T47D (cell line): ENCODE results near the gene KAZN.

Source experiments
- DNase-seq, 2 experiments: peaks; one replicate each; pipeline versions ENCODE4 v3.0.0 to v3.0.0-alpha.2; 2011 to 2012; ENCODE audit warnings: low read depth in 1 of 2, low spot score in 1 of 2
- JUND ChIP-seq: IDR thresholded peaks from 2 replicates; pipeline ENCODE4 v1.6.1; 2012; ENCODE audit warnings: low read depth
- in situ Hi-C: cut with HindIII; loops from 2 replicates; pipeline ENCODE4 v1.10.0; 2016; ENCODE audit warnings: low sequenced_read_pairs, low pct_unique_long_range_greater_than_20kb

The KAZN gene

GRCh38 chr1:14812189-14812588 is 213.7 kb downstream of the KAZN start:
- in situ Hi-C loops, result no loop called here
- no peak for TF ChIP-seq JUND
- DNase-seq, result no peak

GRCh38 chr1:14815175-14815877 is 216.8 kb downstream of the KAZN start:
- no peak for TF ChIP-seq JUND
- DNase-seq, result no peak
- in situ Hi-C loops, result no loop called here

GRCh38 chr1:14817223-14818170 is 219.0 kb downstream of the KAZN start:
- no peak for TF ChIP-seq JUND
- in situ Hi-C loops, result no loop called here
- DNase-seq, result no peak

DNA sequence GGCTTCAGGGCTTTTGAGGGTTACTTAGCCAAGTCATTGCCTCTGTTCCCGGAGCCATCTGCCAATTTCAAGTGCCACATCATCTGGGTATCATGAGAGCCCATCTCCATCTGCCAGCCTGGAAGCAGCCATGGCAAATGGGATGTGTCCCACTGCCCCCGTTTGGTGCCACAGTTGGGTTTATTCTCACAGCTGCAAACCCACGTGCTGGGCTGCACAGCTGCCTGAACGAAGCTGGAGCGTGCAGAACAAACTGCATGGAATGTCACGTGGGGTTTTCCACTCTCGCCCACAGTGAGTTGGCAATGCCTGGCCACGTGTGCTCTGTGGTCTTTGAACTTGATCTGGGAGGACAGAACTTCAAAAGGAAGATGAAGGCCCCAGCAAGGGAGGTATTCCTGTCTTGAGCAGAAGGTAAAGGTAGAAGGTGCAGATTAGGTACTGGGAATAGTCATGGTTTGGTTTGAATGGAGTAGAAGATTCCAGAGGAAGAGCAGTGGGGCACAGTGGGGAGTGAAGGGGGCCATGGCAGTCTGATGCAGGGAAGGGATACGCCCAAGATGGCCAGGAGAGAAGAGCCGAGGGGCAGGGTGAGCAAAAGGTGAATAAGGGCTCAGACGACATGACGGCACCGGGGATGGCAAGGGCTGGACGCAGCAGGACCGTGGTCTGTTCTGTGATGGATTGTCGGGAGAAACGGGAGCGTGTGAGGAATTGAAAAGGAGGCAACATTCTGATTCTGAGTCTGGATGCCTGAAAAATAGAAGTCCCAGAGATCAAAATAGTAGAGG is 222.0 kb downstream of the KAZN start:
- DNase-seq, result no peak

DNA sequence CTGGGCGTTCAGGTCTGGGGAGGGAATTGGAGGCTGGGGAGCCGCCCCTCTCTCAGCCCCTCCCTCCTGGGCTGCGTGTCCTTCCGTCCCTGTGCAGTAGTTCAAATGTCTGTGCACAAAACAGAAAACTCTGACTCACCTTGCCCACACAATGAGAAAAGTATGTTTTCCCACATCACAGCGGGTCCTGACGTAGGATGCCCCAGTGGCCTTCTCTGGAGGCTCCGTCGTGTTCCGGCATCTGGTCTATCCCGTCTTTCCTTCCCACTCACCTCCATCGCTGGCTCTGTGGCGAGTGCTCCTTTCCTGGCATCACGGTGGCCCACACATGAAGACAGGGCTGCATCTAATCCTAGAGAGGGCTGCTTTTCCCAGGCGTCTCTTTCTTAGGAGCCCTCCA is 224.0 kb downstream of the KAZN start:
- no peak for TF ChIP-seq JUND
- DNase-seq, result no peak
- in situ Hi-C loops, result no loop called here

More for the DNA sequence above, 222.0 kb downstream of the KAZN start:
- in situ Hi-C loops, result no loop called here
- TF ChIP-seq JUND, result no peak

- in situ Hi-C loops, result no loop called here
- DNase-seq, result no peak
- TF ChIP-seq JUND, result no peak
These were observed 224.5 kb downstream of the KAZN start for GRCh38 chr1:14822996-14823395.

DNA sequence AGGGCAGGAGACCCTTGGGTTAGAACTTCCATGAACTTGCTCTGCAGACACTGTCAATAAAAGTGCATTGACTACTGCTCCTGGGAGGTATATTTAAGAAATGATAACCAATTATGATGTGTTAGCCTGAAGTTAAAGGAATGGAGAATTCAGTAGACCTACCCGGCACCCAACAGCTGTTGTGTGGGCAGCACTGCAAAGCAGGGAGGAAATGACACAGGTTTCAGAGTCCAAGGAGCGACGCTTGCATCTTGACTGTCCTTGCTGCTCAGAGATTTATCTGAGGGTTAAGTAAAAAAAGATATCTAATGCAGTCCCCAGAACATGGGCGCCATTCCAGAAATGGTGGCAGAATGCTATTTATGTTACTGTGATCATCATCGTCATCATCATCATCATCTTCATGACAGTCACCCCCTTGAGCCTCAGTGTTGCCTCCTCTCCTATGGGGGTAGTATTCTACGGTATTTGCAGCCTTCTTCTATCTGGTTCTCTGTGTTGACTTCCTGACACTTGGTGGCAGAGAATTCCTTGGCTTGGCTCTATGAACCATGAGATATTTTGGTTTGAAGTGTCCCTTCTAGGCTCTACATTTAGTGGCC is 225.9 kb downstream of the KAZN start:
- DNase-seq, result no peak
- TF ChIP-seq JUND, result no peak
- in situ Hi-C loops, result no loop called here

DNA sequence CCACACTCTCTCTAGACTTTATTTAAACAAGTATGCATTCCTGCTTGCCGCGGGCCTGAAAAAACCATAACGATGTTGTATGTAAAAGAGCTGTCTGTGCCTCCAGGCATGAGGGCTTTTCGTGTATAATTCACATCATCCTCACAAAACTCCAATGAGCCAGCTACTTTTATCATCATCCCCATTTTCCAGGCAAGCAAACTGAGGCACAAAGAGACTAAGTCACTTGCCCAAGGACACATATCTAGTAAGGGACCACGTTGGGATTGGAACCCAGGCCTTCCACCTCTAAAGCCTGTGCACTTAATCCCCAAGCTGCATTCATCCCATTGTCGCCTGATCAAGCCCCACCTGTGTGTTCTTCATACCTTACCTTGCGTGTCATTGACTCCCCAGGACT is 226.9 kb downstream of the KAZN start:
- no peak for TF ChIP-seq JUND
- no peak for DNase-seq
- in situ Hi-C loops, result no loop called here

DNA sequence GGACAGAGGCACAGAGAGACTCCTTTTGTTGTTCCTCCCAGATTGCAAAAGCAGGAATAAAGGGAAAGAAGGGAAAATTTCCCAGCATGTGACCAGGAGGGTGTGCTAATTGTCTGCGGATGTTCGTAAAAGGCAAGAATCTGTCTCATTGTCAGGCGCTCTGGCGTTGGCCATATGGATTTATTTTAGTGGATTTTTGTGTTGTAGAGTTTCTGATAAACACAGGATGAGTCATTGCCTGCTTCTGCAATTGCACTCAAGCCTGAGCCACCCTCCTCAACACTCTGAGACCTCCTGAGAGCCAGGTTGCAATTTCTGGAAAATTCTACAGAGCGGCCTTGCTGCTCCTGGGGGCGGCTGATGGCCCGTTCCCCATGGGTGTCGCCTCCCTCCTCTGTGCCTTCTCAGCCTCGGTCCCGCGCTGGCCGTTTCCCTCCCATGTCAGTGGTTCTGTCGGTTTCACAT is 227.7 kb downstream of the KAZN start:
- no peak for DNase-seq

GRCh38 chr1:14826731-14827326 is 228.3 kb downstream of the KAZN start:
- no peak for DNase-seq
- in situ Hi-C loops, result no loop called here
- no peak for TF ChIP-seq JUND

More for the DNA sequence above, 227.7 kb downstream of the KAZN start:
- in situ Hi-C loops, result no loop called here
- TF ChIP-seq JUND, result no peak

DNA sequence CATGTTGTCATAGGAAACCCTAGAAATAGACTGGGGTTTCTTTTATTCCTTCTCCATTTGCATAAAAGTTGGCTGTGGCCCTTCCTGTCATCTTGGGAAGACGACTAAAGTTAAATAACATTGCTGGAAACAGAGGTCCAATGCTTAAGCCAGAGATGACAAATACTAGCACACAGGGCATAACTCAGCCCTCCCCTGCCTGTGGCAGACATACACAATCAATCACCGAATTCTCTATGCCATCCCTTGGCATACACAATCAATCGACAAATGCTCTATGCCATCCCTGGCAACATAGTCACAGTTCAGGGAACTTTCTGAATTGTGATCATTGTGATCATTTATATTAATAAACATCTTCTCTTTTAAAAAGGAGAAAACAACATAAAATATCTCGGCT is 229.4 kb downstream of the KAZN start:
- in situ Hi-C loops, result no loop called here
- no peak for TF ChIP-seq JUND
- no peak for DNase-seq

DNA sequence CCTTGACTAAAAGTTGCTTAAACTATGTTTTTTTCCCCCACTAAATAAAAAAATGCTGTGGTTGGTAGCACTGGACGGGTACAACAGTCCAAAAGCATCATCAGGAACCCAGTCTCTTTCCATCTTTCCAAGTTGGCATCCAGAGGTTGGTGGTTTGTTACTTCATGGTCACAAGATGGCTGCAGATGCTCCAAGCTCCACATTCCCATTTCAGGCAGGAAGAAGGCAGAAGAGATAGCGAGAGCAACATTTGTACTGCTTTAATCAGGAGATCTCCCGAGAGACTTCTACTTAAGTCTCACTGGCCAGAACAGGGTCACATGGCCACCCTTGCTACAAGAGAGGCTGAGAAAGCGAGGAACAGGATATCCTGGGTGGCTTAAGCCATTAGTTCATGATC is 230.2 kb downstream of the KAZN start:
- in situ Hi-C loops, result no loop called here
- no peak for TF ChIP-seq JUND

More for the DNA sequence above, 230.2 kb downstream of the KAZN start:
- DNase-seq, result no peak
